Activated CD4-positive, alpha-beta T cell treated with anti-CD3 and anti-CD28 coated beads, Interleukin-2, amount 50 U/mL, for 4 hours (primary cell): ENCODE measurements around the gene CABLES1.

Experiments
- DNase-seq, 2 experiments: peaks; one replicate each; pipeline ENCODE4 v3.0.0-alpha.2; 2020

The CABLES1 gene

GRCh38 chr18:23196119-23197007 is 61.1 kb downstream of the CABLES1 start:
- DNase-seq: no peak

DNA sequence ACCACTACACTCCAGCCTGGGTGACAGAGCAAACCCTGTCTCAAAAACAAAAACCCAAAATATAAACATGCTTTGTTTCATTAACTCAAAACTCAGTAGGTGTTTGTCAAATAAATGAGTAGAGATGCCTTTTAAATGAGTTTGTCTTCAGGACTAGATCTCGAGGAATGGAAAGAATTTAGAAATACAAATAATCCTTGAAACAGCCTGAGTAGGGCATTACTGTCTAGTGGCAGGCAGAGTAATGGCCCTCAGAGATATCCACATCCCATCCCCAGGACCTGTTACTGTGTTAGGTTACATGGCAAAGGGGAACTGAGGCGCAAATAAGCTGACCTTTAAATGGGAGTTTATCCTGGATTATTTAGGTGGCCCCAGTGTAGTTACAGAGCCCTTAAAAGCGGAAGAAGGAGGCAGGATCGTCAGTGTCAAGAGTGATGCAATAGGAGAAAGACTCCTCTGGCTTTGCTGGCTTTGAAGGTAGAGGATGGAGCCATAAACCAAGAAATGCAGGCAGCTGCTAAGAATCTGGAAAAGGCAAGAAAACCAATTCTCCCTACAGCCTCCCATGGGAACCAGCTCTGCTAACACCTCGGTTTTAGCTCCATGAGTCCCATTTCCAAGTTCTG is 63.0 kb downstream of the CABLES1 start:
- no peak for DNase-seq

DNA sequence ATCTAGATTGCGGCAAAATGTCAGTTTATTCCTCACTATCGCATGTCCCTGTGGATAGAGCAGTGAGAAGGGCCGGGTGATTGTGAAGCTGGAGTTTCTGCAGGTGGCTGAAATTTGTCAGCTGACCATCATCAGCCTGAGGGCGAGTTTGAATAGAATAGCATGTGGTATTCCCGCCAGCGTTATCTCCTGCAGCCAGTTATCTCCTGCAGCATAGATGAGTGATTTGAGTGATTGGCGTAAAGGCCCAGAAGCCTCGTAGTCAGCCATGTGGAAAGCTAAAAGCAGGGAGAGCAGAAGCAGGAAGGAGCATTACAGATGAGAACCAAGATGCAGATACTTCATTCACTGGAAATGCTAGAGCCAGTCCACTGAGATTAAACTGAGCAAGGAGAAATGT is 65.5 kb downstream of the CABLES1 start:
- no peak for DNase-seq

DNA sequence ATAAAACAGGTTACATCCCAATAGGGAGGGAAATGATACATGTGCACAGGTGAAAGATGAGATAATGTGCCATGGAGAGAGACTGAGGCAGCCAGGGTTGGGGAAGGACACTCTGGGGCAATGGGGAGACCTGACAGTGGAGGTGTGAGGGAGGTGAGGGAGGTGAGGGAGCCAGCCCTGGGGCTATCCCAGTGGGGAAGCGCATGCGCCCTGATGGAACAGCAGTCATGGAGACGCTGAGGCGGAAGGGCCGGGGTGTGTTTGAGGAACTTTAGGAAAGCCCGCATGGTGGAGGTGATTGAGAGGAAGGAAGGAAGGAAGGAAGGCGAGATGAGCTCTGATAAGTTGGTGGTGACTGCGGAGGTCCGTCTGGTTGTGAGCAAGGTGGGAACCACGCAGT is 66.5 kb downstream of the CABLES1 start:
- no peak for DNase-seq

GRCh38 chr18:23203891-23204432 is 68.7 kb downstream of the CABLES1 start:
- no peak for DNase-seq

DNA sequence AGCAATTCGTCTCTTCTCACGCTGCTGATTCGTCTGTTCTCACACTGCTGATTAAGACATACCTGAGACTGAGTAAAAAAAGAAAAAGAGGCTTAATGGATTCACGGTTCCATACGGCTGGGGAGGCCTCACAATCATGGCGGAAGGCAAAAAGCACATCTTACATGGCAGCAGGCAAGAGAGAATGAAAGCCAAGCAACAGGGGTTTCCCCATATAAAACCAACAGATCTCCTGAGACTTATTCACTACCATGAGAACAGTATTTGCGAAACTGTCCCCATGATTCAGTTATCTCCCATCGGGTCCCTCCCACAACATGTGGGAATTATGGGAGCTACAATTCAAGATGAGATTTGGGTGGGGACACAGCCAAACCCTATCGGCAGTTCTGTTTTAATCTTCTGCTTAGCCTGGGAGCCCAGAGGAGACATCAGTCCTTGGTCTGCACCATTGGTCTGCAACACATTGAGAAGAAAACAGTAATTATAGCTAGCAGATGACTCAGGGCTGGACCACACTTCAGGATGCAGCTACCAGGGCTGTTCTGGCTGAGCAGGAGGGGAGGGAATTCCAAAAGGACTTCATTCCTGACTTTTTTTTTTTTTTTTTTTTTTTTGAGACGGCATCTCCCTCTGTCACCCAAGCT is 69.4 kb downstream of the CABLES1 start:
- no peak for DNase-seq

GRCh38 chr18:23205980-23206379 is 70.7 kb downstream of the CABLES1 start:
- no peak for DNase-seq

DNA sequence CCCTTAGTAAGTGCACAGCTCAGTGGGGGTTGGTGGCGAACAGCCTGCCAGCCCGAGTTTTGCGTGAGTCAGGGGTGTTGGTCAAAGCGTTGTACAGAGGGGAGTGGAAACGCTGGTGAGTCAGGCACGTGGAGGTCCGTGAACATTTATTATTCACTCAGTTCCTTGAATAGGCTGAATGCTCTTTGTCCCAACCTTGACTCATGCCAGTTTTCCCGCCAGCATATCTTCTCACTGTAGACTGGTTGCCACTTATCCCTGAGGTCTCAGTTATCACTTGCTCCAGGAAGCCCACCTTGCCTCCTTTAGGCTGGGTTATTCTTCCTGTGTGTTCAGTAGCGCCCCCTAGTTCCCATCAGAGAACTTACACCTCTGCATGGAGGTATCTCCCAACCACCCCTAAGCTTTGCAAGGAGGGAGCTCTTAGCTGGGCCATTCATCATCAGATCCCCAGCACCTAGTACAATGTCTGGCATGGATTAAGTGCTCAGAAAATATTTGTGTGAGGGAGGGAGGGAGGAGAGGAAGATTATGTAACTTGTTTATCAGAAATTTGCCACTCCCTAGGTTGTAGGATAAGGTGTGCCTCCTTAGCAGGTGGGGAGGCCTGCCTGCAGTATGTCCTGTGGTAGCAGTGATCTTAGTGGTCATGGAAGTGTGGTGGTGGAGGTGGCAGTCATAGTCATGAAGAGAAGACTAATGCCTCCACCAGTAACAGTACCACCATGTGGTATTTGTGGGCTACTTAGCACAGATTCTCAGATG is 72.1 kb downstream of the CABLES1 start:
- no peak for DNase-seq

DNA sequence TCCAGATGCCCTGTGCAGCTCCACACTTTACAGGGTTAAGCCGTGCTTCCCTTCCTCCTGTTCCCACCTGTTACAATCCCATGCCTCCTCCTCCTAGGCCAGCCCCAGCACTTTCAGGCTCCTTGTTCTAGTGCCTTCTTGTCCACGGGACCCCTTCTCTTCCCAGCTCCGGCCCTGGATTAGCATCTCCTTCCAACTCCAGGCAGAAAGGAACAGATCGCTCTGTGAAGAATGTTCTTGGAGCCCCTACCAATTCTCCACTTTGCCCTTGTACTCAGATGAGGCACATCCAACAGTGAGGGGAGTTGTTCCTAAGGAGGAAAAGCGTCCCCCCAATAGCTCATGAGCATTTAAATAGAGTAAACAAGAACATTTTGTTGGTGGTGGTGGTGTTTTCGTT is 72.7 kb downstream of the CABLES1 start:
- no peak for DNase-seq

GRCh38 chr18:23208600-23208999 is 73.3 kb downstream of the CABLES1 start:
- no peak for DNase-seq

DNA sequence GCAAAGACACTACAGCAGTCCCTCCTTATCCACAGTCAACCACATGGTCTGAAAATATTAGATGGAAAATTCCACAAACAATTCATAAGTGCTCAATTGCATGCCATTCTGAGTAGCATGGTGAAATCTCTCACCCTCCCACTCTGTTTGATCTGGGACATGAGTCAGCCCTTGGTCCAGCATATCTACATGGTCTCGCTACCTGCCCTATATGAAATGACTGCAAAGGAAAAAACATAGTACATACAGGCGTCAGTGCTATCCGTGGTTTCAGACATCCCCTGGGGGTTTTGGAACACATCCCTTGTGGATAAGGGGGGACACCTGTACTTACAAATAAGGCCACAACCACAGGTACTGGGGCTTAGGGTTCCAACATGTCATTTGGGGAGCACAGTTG is 73.7 kb downstream of the CABLES1 start:
- DNase-seq: no peak

GRCh38 chr18:23209796-23210195 is 74.5 kb downstream of the CABLES1 start:
- no peak for DNase-seq

- no peak for DNase-seq
These were observed 75.2 kb downstream of the CABLES1 start for GRCh38 chr18:23210526-23210925.

- DNase-seq: no peak
These were observed 75.9 kb downstream of the CABLES1 start for GRCh38 chr18:23211146-23211545.

GRCh38 chr18:23212161-23212560 is 76.9 kb downstream of the CABLES1 start:
- no peak for DNase-seq

- DNase-seq: no peak
These were observed 77.9 kb downstream of the CABLES1 start for GRCh38 chr18:23213200-23213599.

- no peak for DNase-seq
These were observed 82.5 kb downstream of the CABLES1 start for GRCh38 chr18:23217781-23218180.

DNA sequence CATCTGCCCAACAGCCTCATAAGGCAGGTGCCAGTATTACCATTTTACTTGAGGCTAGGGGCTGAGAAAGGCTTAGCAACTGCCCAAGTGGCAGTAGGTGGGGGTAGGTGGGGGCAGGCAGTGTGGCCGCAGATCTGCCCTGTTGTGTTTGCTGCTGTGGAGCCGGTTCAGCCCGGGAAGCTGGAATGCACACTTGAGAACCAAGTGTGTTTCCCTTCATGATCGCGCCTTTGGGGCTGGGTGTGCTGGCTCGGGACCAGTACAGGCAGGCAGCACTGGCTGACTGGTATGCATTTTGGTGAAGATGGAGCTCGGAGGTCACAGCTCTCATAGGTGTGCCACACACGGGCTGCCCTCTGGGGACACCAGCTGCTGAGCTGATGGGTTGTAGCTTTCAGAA is 85.1 kb downstream of the CABLES1 start:
- DNase-seq: no peak

DNA sequence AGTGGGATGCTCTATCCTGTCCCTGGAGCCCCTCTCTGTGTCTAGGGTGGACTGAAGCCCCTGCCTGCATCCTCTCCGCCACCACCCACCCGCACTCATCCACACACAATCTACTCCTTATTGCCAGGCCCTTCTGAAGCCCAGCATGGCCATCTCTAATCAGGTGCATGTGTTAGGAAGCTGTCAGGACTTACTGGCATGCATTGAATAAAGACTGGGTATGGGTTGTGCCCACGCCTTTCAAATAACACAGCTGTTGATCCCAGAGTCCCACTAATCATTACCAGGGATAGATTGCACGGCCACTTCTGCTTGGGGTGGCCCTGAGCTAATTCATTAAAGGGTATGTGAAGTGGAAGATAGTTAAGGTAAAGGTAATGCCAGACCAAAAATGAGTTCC is 88.4 kb downstream of the CABLES1 start:
- no peak for DNase-seq

DNA sequence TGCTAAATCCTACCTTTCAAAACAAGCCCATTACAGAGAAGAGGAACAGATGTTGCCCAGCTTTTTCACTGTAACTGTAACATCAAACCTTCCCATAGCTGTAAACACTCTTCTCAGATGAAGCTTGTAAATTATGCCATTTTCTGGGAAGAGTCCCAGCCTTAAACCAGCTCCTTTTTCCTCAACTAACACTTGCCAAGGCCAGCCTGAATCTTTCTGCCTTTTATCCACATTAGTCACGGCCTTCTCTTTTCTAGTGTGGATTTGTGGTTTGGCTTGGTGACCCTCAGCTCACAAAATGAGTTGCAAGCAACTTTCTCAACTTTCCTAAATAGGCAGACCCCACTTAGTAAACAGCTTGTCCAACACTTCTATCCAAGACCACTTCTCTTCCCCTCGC is 90.2 kb downstream of the CABLES1 start:
- no peak for DNase-seq

GRCh38 chr18:23226391-23226790 is 91.1 kb downstream of the CABLES1 start:
- DNase-seq: no peak

DNA sequence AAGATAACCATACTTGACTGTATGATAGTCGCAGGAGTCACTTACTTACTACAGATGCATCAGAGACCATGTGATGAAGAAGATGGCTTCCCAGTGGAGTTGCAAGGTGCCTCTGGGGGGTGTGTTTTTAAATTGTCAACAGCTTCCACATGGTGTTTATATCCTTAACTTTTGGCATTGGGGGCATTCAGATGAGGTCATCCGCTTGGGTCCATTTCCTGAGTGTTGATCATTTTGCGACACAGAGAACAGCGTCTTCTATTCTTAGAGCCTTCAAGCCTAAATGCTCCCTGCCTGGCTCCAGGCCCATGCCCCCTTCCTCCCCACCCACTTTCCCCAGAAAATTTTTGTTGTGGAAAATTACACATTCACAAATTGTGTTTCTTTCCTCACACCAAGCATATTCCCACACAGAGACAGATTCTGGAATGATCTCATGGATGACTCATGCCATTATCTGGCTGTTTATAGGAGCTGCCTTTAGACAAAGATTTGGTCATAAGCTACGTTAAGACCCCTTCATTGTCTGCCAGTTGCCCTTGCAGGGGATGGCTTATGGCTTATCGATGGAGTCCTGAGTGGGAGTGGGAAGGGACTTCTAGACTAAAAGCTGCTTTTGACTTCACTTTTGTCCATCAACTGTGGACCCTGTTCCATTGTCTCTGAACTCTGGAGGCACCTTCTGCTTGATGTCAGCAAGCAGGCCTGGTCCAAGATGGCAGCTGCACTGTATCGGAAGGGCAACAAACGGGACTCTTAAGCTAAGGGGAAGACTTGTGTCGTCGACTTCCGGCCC is 91.8 kb downstream of the CABLES1 start:
- no peak for DNase-seq
